Astrocyte of the spinal cord (primary cell): Measurements from ENCODE around the gene GALNT2.

Experiments used
- DNase-seq: peaks from one replicate; pipeline ENCODE4 v3.0.0; 2011; ENCODE audit warnings: low read depth, low spot score
- H3K4me3 ChIP-seq: 2 replicates; pipeline ENCODE4 v1.5.1; 2011; ENCODE audit warnings: low read depth, mild to moderate bottlenecking, low read length, moderate library complexity
- in situ Hi-C: cut with HindIII; loops from 2 replicates; pipeline ENCODE4 v1.10.0; 2017; ENCODE audit warnings: low sequenced_read_pairs
- TF ChIP-seq, protein P1 (sequence below): IDR thresholded peaks from 2 replicates; pipeline ENCODE4 v1.5.1; 2012; ENCODE audit warnings: low read depth, mild to moderate bottlenecking, low read length, inconsistent platforms

The GALNT2 gene

DNA sequence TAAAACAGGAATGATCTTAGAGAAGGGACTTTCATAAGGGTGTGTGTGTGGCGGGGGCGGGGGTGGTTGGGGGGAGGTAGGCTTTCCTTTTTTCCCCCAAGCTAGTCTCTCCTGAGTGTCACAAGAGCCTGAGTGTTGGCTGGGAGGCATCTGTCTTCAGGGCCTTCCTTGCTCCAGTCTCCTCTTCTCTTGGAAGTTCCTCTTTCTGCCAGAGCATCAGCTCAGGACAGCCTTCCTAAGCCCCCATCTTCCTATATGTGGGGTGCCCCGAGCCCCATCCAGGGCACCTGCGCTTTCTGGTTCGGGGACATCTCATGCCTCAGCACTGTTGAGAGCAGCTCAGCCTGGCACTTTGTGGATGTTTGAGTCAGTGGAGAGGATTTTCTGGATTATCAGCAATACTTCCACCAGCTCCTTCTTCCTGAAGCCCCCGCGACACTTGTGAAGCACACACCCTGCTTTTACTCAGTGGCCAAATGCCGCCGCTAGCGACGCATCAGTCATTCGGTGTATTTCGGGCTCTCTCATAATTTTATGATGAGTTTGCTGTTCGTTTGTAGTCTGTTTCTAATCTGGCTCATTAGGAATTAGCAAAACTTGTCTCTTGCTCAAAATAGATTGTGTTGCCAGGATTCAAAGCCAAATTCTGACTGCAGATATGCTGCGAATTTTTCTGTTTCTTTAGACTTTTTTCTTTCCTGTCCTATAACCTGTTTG lies 61.7 kb downstream of the GALNT2 start:
- in situ Hi-C loops = no loop called here
- no peak overlapping the region for H3K4me3 ChIP-seq
- TF ChIP-seq, protein P1, sequence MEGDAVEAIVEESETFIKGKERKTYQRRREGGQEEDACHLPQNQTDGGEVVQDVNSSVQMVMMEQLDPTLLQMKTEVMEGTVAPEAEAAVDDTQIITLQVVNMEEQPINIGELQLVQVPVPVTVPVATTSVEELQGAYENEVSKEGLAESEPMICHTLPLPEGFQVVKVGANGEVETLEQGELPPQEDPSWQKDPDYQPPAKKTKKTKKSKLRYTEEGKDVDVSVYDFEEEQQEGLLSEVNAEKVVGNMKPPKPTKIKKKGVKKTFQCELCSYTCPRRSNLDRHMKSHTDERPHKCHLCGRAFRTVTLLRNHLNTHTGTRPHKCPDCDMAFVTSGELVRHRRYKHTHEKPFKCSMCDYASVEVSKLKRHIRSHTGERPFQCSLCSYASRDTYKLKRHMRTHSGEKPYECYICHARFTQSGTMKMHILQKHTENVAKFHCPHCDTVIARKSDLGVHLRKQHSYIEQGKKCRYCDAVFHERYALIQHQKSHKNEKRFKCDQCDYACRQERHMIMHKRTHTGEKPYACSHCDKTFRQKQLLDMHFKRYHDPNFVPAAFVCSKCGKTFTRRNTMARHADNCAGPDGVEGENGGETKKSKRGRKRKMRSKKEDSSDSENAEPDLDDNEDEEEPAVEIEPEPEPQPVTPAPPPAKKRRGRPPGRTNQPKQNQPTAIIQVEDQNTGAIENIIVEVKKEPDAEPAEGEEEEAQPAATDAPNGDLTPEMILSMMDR = no peak
- DNase-seq = no peak

DNA sequence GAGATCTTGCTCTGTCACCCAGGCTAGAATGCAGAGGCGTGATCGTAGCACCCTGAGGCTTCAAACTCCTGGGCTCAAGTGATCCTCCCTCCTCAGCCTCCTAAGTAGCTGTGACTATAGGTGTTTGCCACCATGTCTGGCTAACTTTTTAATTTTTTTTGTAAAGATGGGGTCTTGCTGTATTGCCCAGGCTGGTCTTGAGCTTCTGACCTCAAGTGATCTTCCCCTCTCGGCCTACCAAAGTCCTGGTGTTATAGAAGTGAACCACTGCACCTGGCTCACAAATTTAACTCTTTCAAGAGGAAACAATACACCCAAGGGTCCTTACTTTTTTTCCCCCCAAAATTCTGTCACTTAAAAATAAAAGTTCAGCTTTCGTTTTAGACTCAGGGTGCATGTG lies 62.3 kb downstream of the GALNT2 start:
- DNase-seq = no peak
- in situ Hi-C loops = no loop called here
- TF ChIP-seq, protein P1 = no peak
- no peak overlapping the region for H3K4me3 ChIP-seq

DNA sequence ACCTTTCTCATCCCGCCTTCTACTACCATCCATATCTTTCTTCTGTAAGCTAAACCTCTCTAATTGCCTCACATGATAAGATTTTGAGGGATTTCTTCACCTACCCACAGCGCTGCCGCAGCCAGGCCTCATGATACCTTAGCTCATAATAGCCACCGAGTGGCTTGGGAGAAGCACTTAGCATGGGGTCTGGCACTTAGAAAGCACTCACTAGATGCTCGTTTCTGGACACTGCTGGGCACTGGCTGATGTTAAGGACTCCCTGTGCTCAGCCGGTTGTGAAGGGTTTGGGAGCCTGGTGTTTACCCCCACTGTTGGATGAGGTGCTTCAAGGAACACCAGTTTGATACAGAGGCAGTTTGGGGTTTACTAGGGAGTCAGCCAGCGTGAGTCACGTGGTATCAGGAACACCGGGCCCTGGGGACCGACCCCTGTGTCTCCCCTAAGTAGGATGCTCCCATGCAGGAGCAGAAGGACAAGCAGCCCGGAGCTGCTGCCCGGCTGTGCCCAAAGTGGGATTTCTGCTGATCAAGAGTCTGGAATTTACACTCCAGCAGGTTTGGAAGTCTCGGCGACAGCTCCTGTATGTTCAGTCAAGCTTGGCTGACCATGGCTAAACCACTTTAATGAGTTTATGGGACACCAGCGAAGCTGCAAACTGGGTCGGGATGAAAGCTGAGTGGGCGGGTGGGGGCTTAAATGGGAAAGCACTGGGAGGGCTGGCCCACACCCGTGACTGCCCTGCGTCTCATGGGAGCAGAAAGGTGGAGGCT lies 63.3 kb downstream of the GALNT2 start:
- in situ Hi-C loops = no loop called here
- no peak overlapping the region for H3K4me3 ChIP-seq
- TF ChIP-seq, protein P1 = no peak
- no peak for DNase-seq

DNA sequence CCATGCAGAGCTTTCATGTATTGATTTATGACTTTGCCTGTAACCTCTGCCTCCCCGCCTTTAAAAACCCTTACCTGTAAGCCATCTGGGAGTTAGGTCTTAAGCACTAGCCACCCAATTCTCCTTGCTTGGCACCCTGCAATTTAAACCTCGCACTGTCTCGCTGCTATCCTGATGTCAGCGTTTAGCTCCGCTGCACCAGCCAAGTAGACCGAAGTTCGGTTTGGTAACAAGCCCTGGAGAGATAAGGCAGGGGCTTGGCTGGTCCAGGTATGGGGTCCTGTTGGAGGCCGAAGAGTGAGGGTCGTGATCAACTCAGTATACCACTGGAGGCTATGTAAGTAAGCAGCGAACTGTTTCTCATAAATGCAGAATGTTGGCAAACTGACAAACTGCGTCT lies 64.4 kb downstream of the GALNT2 start:
- no peak overlapping the region for H3K4me3 ChIP-seq
- TF ChIP-seq, protein P1 = no peak
- no peak for DNase-seq
- in situ Hi-C loops = no loop called here

DNA sequence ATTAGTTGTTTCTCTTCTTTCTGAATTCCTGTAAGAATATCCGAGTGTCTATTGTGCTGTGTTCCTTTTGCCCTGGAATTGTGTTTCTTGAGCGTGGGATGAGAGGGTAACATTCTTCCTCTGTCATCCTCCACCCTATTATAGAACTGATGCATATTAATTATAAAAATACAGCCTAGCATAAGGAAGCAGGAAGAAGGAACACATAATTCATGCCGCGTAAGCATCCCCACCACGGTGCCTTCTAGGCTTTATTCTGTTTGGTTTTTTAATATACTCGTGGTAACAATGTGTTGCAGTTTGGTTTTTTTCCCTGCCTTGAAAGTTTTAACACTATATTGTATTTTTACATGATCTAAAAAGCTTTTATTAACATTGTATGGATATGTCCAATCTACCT lies 65.7 kb downstream of the GALNT2 start:
- TF ChIP-seq, protein P1 = no peak
- no peak for DNase-seq
- in situ Hi-C loops = no loop called here
- no peak overlapping the region for H3K4me3 ChIP-seq

DNA sequence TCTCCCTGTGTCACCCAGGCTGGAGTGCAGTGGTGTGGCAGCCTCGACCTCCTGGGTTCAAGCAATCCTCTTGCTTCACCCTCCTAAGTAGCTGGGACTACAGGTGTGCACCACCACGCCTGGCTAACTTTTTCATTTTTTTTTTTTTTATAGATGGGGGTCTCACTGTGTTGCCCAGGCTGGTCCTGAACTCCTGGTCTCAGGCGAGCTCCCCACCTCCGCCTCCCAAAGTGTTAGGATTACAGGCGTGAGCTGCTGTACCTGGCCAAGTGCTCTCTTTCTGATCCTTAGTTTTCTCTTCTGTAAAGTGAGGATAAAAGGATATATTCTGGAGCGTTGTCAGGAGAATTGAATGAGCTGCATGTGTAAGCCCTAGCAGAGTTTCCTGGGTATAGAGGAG lies 68.7 kb downstream of the GALNT2 start:
- DNase-seq = no peak
- H3K4me3 ChIP-seq = no peak overlapping the region
- in situ Hi-C loops = no loop called here
- TF ChIP-seq, protein P1 = no peak
